ENCODE data around the gene TLE5. TPM values are rescaled to one million over a fixed set of nuclear protein-coding genes. Genes with fewer than 3 reads are reported as not detected.

TLE5 gene
- total RNA-seq, 6 donors from 2014 or later, result 324 to 781 (median 471) TPM

DNA sequence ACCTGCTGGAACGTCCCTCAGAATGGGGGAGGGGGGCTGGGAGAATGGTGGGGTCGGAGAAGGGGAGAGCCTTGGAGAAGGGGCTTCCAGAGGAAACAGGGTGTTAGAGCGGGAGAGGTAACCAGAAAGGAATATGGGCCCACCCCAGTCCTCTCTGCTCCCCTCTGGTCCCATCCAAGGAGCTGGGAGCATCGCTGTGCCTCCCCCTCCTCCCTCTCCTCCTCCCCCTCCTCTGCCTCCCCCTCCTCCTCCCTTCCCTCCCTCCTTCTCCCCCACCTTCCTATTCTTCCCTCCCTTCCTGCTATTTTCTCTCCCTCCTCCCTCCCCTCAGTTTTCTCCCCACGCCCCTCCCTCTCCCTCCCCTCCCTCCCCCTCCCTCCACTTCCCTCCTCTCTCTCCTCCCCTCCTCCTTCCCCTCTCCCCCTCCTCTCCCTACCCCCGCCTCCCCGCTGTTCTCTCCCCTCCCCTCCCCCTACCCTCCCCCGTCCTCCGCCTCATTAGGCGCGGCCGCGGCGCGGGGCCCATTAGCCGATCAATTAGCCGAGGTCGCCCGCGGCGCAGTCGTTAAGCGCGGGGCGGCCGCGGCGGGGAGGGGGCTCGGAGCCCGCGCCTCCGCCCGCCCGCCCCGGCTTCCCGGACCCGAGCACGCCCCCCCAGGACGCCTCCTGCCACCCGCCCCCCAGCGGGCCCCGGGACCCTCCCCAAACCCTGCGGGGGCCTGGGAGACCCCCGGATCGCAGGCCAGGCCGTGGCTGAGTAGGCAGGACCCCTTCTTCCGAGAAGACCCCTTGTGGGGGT is 15.4 kb downstream of the TLE5 start:
- ATAC-seq (ENCODE audit: low FRiP score in 2 of 2) (peak in 1 of 2 donors; percentile 22), DNase-seq (peak in 1 of 2 donors; percentile 88)
- WGBS, 2 donors, result 28 to 32% methylated on average over 4 to 5 of the region's 47 CpGs
- Histone ChIP-seq H3K4me1 (peaks cover 11 to 33% (median 12%) of the 10 kb centered on the region in 4 donors), H3K27me3 (no peaks in the 10 kb centered on the region), H3K36me3 (no peaks in the 10 kb centered on the region), H3K27ac (peak overlapping the region; percentile 62 to 88 (median 82)), H3K4me3 (peak overlapping the region in 3 of 4 donors; percentile 43 to 50 (median 44)), H3K9me3 (no peaks in the 10 kb centered on the region)
- TF ChIP-seq, protein P1, sequence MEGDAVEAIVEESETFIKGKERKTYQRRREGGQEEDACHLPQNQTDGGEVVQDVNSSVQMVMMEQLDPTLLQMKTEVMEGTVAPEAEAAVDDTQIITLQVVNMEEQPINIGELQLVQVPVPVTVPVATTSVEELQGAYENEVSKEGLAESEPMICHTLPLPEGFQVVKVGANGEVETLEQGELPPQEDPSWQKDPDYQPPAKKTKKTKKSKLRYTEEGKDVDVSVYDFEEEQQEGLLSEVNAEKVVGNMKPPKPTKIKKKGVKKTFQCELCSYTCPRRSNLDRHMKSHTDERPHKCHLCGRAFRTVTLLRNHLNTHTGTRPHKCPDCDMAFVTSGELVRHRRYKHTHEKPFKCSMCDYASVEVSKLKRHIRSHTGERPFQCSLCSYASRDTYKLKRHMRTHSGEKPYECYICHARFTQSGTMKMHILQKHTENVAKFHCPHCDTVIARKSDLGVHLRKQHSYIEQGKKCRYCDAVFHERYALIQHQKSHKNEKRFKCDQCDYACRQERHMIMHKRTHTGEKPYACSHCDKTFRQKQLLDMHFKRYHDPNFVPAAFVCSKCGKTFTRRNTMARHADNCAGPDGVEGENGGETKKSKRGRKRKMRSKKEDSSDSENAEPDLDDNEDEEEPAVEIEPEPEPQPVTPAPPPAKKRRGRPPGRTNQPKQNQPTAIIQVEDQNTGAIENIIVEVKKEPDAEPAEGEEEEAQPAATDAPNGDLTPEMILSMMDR (IDR thresholded peaks at IDR 0.05), result no peak
- no peak for TF ChIP-seq EP300 (IDR thresholded peaks at IDR 0.05)
- no peak for TF ChIP-seq POLR2A (IDR thresholded peaks at IDR 0.05)
- TF ChIP-seq POLR2AphosphoS5 (IDR thresholded peaks at IDR 0.05), result no peak

DNA sequence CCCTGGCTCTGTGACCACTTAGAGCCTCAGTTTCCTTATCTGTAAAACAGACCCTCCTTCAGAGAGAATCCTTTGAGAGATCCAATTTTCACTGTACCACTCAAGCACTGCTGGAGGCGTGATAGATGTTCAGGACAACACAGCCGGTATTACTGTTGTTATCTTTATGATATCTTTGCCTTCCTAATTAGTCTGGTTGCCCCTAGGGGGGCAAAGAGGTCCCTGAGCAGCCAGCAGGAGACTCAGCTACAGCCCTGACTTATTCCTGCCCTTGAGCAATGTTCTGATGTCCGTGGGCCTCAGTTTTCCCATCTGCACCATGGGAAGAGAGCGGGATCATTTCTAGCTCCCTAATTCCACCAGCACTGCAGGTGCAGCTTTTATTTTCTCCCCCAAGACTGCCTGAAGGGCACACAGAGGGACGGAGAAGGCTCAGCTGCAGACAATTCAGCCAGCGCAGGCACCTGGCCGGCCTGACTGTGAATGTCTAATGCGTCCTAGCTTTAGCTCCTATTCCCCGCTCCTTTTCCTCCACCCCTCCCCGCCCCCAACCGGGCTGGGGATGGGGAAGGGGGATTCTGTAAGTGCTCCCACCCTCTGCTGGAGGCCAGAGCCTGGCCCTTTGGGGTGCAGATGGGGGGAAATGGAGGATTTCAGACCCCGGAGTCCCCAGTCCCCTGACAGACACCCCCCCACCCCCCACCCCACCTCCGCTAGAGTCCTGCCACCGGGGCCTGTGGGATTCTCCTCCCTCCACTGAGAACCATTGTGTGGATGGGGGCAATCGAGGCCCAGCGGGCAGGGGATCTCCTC is 16.2 kb downstream of the TLE5 start:
- Histone ChIP-seq H3K4me1 (peaks cover 11 to 36% (median 12%) of the 10 kb centered on the region in 4 donors), H3K36me3 (no peaks in the 10 kb centered on the region), H3K9me3 (no peaks in the 10 kb centered on the region), H3K27me3 (no peaks in the 10 kb centered on the region), H3K4me3 (no peak overlapping the region), H3K27ac (peak overlapping the region in 3 of 4 donors; percentile 24 to 88 (median 78))
- DNase-seq, result no peak
- 48 to 58% methylated on average over 16 of the region's 16 CpGs for WGBS, 2 donors
- ATAC-seq (ENCODE audit: low FRiP score in 2 of 2), result no peak
- no peak for TF ChIP-seq POLR2A (IDR thresholded peaks at IDR 0.05)
- no peak for TF ChIP-seq POLR2AphosphoS5 (IDR thresholded peaks at IDR 0.05)
- TF ChIP-seq, protein P1 (IDR thresholded peaks at IDR 0.05), result no peak
- no peak for TF ChIP-seq EP300 (IDR thresholded peaks at IDR 0.05)

DNA sequence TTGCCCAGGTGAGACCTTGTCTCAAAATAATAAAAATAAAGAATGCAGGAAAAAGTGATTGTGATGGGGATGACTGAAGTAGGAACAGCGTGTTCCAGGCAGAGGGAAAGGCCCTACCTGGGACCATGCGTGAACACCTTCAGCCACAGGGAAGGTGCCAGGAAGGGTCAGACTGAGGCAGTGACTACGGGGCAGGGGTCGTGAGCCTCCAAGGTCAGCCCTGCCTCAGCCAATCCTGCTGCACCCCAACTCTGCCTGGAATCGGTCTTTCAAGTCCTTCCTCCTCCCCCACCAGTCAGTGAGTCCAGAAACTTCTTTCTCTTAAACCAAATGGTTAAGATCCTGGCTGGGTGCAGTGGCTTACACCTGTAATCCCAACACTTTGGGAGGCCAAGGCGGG is 17.1 kb downstream of the TLE5 start:
- no peak overlapping the region for H3K27ac ChIP-seq

DNA sequence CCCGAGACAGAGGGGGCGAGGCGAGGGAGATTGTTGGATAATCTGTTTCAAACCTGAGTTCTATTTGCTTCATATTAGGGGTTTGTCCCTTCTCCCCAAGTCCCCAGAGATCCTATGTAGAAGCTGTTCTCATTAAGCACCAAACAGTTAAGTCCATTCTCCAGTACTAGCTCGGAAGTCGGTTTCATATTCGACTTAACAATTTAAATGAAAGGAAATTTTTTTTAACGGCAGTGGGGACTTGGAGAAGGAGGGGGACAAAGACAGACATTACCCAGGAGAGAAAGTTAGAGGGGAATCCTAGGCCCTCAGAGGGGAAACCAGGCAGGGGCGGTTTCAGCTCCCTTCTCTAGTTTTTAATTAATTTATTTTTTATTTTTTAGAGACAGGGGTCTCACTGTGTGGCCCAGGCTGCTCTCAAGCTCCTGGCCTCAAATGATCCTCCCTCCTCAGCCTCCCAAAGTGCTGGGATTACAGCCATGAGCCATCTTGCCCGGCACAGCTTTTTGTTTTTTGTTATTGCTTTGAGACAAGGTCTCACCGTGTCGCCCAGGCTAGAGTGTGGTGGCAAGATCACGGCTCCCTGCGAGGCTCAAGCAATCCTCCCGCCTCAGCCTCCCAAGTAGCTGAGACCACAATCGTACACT is 19.6 kb downstream of the TLE5 start:
- no peaks in the 10 kb centered on the region for H3K36me3 ChIP-seq
- 48 to 56% methylated on average over 15 of the region's 15 CpGs for WGBS, 2 donors

More for the DNA sequence above, 17.1 kb downstream of the TLE5 start:
- 87 to 89% methylated on average over 5 to 6 of the region's 6 CpGs for WGBS, 2 donors
- ATAC-seq (ENCODE audit: low FRiP score in 2 of 2) (no peak), DNase-seq (no peak)
- Histone ChIP-seq H3K36me3 (no peaks in the 10 kb centered on the region), H3K27me3 (no peaks in the 10 kb centered on the region), H3K4me1 (peaks cover 11 to 36% (median 12%) of the 10 kb centered on the region in 4 donors), H3K4me3 (no peak overlapping the region), H3K9me3 (no peaks in the 10 kb centered on the region)
- no peak for TF ChIP-seq POLR2A (IDR thresholded peaks at IDR 0.05)
- no peak for TF ChIP-seq EP300 (IDR thresholded peaks at IDR 0.05)
- TF ChIP-seq POLR2AphosphoS5 (IDR thresholded peaks at IDR 0.05), result no peak
- TF ChIP-seq, protein P1 (IDR thresholded peaks at IDR 0.05), result no peak

More for the DNA sequence above, 19.6 kb downstream of the TLE5 start:
- H3K4me1 ChIP-seq, result peaks cover 5 to 31% (median 7%) of the 10 kb centered on the region in 4 donors
- H3K4me3 ChIP-seq, result peak overlapping the region in 1 of 4 donors; percentile 22
- no peak for TF ChIP-seq POLR2A (IDR thresholded peaks at IDR 0.05)
- TF ChIP-seq POLR2AphosphoS5 (IDR thresholded peaks at IDR 0.05), result no peak
- no peak for TF ChIP-seq EP300 (IDR thresholded peaks at IDR 0.05)
- TF ChIP-seq, protein P1 (IDR thresholded peaks at IDR 0.05), result no peak
- H3K27ac ChIP-seq, result peak overlapping the region in 3 of 4 donors; percentile 2 to 60 (median 59)
- no peaks in the 10 kb centered on the region for H3K27me3 ChIP-seq
- ATAC-seq (ENCODE audit: low FRiP score in 2 of 2) (no peak), DNase-seq (no peak)
- H3K9me3 ChIP-seq, result no peaks in the 10 kb centered on the region

Data from upper lobe of left lung (tissue), 6 donors.